ENCODE measurements around the gene ETS2. TPM values are rescaled to one million over a fixed set of nuclear protein-coding genes. Genes with fewer than 3 reads are reported as not detected.

The ETS2 gene
- total and polyA plus RNA-seq, 2 of the 8 experiments (the other 6 are each of a cell fraction or from before 2014, with no cell fraction given): 11.0 to 45.1 TPM

DNA sequence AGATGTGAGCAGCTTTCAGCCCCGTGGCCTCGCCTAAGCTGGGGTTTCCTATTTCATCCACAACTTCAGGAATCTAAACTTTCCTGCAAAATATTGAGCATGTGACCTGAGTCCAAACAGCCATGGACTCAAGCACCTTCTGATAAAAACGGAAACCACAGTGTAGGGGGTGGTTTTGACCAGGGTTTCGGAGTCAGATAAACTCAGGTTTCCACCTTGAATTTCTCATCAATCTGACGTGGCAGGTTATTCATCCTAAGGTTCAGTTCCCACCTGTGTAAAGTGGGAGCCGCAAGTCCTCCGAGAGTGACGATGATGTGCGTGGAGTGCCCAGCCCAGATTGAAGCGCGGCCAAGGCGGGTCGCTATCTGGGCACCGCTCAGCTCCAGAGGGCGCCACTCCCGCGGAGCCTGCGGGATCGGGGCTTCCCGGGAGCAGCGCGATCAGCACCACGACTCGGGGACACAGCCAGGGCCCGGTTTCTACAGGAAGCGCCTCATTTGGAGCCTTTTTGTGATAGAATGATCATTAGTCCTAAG is 871 bp upstream of the ETS2 start (continued):
- no peak for TF ChIP-seq HDAC6 (IDR thresholded peaks at IDR 0.05; ENCODE audit: low read depth, low read length)
- no peak for TF ChIP-seq MAX (IDR thresholded peaks at IDR 0.05)
- no peak for TF ChIP-seq FOSL1 (IDR thresholded peaks at IDR 0.05; ENCODE audit: insufficient read depth, low read depth, low read length)
- TF ChIP-seq SUZ12 (IDR thresholded peaks at IDR 0.05; ENCODE audit: low read length): peak; percentile 48; the same call in 1 of the 2 replicates
